Measurements from ENCODE around the gene STAC3.

GRCh38 chr12:57203201-57203600, 47.8 kb downstream of the STAC3 start:
- no peak for TF ChIP-seq CTCF (conservative IDR thresholded peaks at IDR 0.05 in 1 of 2, IDR thresholded peaks at IDR 0.05 in 1 of 2; ENCODE audit: low read depth in 1 of 2, low read length in 2 of 2)
- TF ChIP-seq EZH2 (IDR thresholded peaks at IDR 0.05; ENCODE audit: low read length, missing control alignments), result no peak
